Measurements from ENCODE around the gene PTPRM. TPM values are rescaled to one million over a fixed set of nuclear protein-coding genes. Genes with fewer than 3 reads are reported as not detected.

PTPRM gene
- total RNA-seq, 1 donor: 84.7 TPM

GRCh38 chr18:7750095-7750663 lies 183.1 kb downstream of the PTPRM start:
- H3K79me2 ChIP-seq (ENCODE audit: insufficient read depth, low read length): peaks cover 5% of the 10 kb centered on the region
- no peak overlapping the region for H3K27ac ChIP-seq (ENCODE audit: low read depth, low read length)
- H3K36me3 ChIP-seq (ENCODE audit: insufficient read depth, low read length): no peaks in the 10 kb centered on the region
- no peaks in the 10 kb centered on the region for H3K27me3 ChIP-seq (ENCODE audit: insufficient read depth, low read length)
- H3K9me3 ChIP-seq (ENCODE audit: low read depth, low read length): no peaks in the 10 kb centered on the region
- no peak for TF ChIP-seq CTCF (IDR thresholded peaks at IDR 0.05; ENCODE audit: extremely low read depth, low read depth, low read length)
- no peak overlapping the region for H3K4me2 ChIP-seq (ENCODE audit: insufficient read depth, low read length)
- H2AFZ ChIP-seq (ENCODE audit: low read length): no peak overlapping the region
- H3K4me3 ChIP-seq (ENCODE audit: insufficient read depth, low read length): no peak overlapping the region
- H4K20me1 ChIP-seq (ENCODE audit: insufficient read depth, low read length): peaks cover 14% of the 10 kb centered on the region
- DNase-seq (ENCODE audit: insufficient read length, low spot score, missing footprints): no peak
- H3K4me1 ChIP-seq (ENCODE audit: insufficient read depth, low read length): peaks cover 29% of the 10 kb centered on the region

- Histone ChIP-seq H2AFZ (ENCODE audit: low read length) (no peak overlapping the region), H3K4me2 (ENCODE audit: insufficient read depth, low read length) (no peak overlapping the region), H3K27me3 (ENCODE audit: insufficient read depth, low read length) (no peaks in the 10 kb centered on the region), H3K4me1 (ENCODE audit: insufficient read depth, low read length) (peaks cover 29% of the 10 kb centered on the region), H3K79me2 (ENCODE audit: insufficient read depth, low read length) (peaks cover 5% of the 10 kb centered on the region), H3K4me3 (ENCODE audit: insufficient read depth, low read length) (no peak overlapping the region), H4K20me1 (ENCODE audit: insufficient read depth, low read length) (peaks cover 14% of the 10 kb centered on the region), H3K9me3 (ENCODE audit: low read depth, low read length) (no peaks in the 10 kb centered on the region), H3K27ac (ENCODE audit: low read depth, low read length) (no peak overlapping the region), H3K36me3 (ENCODE audit: insufficient read depth, low read length) (no peaks in the 10 kb centered on the region)
- no peak for TF ChIP-seq CTCF (IDR thresholded peaks at IDR 0.05; ENCODE audit: extremely low read depth, low read depth, low read length)
- no peak for DNase-seq (ENCODE audit: insufficient read length, low spot score, missing footprints)
These were observed 183.8 kb downstream of the PTPRM start for GRCh38 chr18:7750966-7751365.

GRCh38 chr18:7754258-7754657 lies 187.1 kb downstream of the PTPRM start:
- Histone ChIP-seq H3K4me1 (ENCODE audit: insufficient read depth, low read length) (peaks cover 23% of the 10 kb centered on the region), H3K4me3 (ENCODE audit: insufficient read depth, low read length) (no peak overlapping the region), H4K20me1 (ENCODE audit: insufficient read depth, low read length) (peaks cover 6% of the 10 kb centered on the region), H3K36me3 (ENCODE audit: insufficient read depth, low read length) (no peaks in the 10 kb centered on the region), H3K27ac (ENCODE audit: low read depth, low read length) (no peak overlapping the region), H3K9me3 (ENCODE audit: low read depth, low read length) (no peaks in the 10 kb centered on the region), H2AFZ (ENCODE audit: low read length) (no peak overlapping the region), H3K79me2 (ENCODE audit: insufficient read depth, low read length) (peaks cover 2% of the 10 kb centered on the region), H3K27me3 (ENCODE audit: insufficient read depth, low read length) (no peaks in the 10 kb centered on the region), H3K4me2 (ENCODE audit: insufficient read depth, low read length) (no peak overlapping the region)
- TF ChIP-seq CTCF (IDR thresholded peaks at IDR 0.05; ENCODE audit: extremely low read depth, low read depth, low read length): no peak
- peak; percentile 48 for DNase-seq (ENCODE audit: insufficient read length, low spot score, missing footprints)

DNA sequence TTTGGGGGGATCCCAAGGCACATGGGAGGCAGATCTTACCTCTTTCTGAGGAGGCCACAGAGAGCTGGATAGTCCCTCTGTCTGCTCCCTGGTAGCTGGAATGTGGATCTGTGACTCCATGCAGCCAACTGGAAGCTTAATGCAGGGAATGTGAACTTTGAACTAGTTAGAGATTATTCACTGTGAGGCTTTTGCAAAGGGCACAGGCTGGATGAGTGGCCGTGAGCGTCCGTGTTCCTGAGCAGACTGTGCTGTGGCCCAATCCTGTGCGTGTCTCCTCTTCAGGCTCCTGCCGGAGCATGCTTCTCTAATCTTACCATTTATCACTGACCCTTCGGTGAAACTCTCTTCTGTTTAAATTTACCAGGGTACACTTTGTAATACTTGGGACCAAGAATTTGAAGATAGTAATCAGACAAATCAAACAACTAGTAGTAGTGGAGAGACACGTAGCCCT lies 187.6 kb downstream of the PTPRM start:
- H3K9me3 ChIP-seq (ENCODE audit: low read depth, low read length): no peaks in the 10 kb centered on the region
- no peak for TF ChIP-seq CTCF (IDR thresholded peaks at IDR 0.05; ENCODE audit: extremely low read depth, low read depth, low read length)
- no peak overlapping the region for H3K4me2 ChIP-seq (ENCODE audit: insufficient read depth, low read length)
- DNase-seq (ENCODE audit: insufficient read length, low spot score, missing footprints): no peak
- H3K4me1 ChIP-seq (ENCODE audit: insufficient read depth, low read length): peaks cover 18% of the 10 kb centered on the region
- peaks cover 2% of the 10 kb centered on the region for H3K79me2 ChIP-seq (ENCODE audit: insufficient read depth, low read length)
- no peak overlapping the region for H2AFZ ChIP-seq (ENCODE audit: low read length)
- no peak overlapping the region for H3K27ac ChIP-seq (ENCODE audit: low read depth, low read length)
- no peaks in the 10 kb centered on the region for H3K36me3 ChIP-seq (ENCODE audit: insufficient read depth, low read length)
- no peaks in the 10 kb centered on the region for H3K27me3 ChIP-seq (ENCODE audit: insufficient read depth, low read length)
- no peak overlapping the region for H3K4me3 ChIP-seq (ENCODE audit: insufficient read depth, low read length)
- peaks cover 2% of the 10 kb centered on the region for H4K20me1 ChIP-seq (ENCODE audit: insufficient read depth, low read length)

Data from osteoblast (primary cell).